ENCODE results near the gene GPR107.

- no peak for TF ChIP-seq CTCF (IDR thresholded peaks at IDR 0.05)
- TF ChIP-seq EZH2 (IDR thresholded peaks at IDR 0.05; ENCODE audit: borderline replicate concordance, insufficient read depth, low read depth, low read length, poor library complexity, severe bottlenecking), result no peak
Measured at GRCh38 chr9:130078547-130078946, 24.8 kb downstream of the GPR107 start.
